Small intestine (tissue), 7 donors: Measurements from ENCODE around the gene ZFR2. TPM values are rescaled to one million over a fixed set of nuclear protein-coding genes. Genes with fewer than 3 reads are reported as not detected.
"Not testable (repeated sequence)": the region's sequence is repeated elsewhere in the genome, so short reads cannot be mapped to it uniquely, and the experiment has no call there.

ENCODE experiments used
- DNase-seq, 2 donors: peaks; one replicate each; pipeline versions ENCODE4 v3.0.0 to v3.0.0-alpha.2; 2013
- FAIRE-seq: peaks from 2 replicates; lab custom pipeline; 2012; peaks lifted over from hg19 to GRCh38; lab: Jason Lieb, UNC
- H3K27ac ChIP-seq, 3 donors: one replicate each; pipeline ENCODE4 v1.5.1; 2013; ENCODE audit warnings: low read length in 2 of 3, mild to moderate bottlenecking in 2 of 3, control low read depth in 1 of 3, inconsistent platforms in 1 of 3, low read depth in 1 of 3, moderate library complexity in 1 of 3
- H3K27me3 ChIP-seq, 3 donors: one replicate each; pipeline ENCODE4 v1.6.1; 2013; ENCODE audit warnings: low read length in 3 of 3, inconsistent platforms in 1 of 3; ENCODE audit not compliant: control insufficient read depth in 3 of 3, insufficient read depth in 3 of 3
- H3K36me3 ChIP-seq, 3 donors: one replicate each; pipeline ENCODE4 v1.6.1; 2013; ENCODE audit warnings: low read length in 3 of 3, inconsistent platforms in 1 of 3, low read depth in 1 of 3, mild to moderate bottlenecking in 1 of 3, moderate library complexity in 1 of 3; ENCODE audit not compliant: control insufficient read depth in 3 of 3, insufficient read depth in 2 of 3
- H3K4me1 ChIP-seq, 3 donors: one replicate each; pipeline ENCODE4 v1.6.1; 2013; ENCODE audit warnings: low read length in 2 of 3, inconsistent platforms in 1 of 3, low read depth in 1 of 3, mild to moderate bottlenecking in 1 of 3, moderate library complexity in 1 of 3; ENCODE audit not compliant: control insufficient read depth in 3 of 3, insufficient read depth in 2 of 3
- H3K4me3 ChIP-seq, 3 donors: one replicate each; pipeline ENCODE4 v1.5.1; 2013; ENCODE audit warnings: low read length in 3 of 3, control low read depth in 1 of 3, inconsistent platforms in 1 of 3, low read depth in 1 of 3, mild to moderate bottlenecking in 1 of 3, moderate library complexity in 1 of 3
- H3K9me3 ChIP-seq, 2 donors: one replicate each; pipeline ENCODE4 v1.6.1; 2013; ENCODE audit warnings: low read depth in 1 of 2, low read length in 1 of 2; ENCODE audit not compliant: control insufficient read depth in 2 of 2, insufficient read depth in 1 of 2
- WGBS, 3 donors: extraction: QIAGEN DNeasy Blood & Tissue Kit; methylation state at CpG; one replicate each; pipeline ENCODE4 v1.1.7; 2013; 5-methylcytosine and 5-hydroxymethylcytosine counted together
- polyA plus RNA-seq, 4 donors: library from polyadenylated mRNA; stranded (reverse) in 3 of 4; unstranded in 1 of 4; fragments of 200-250 nt in 3 of 4; fragments of 120-200 nt in 1 of 4; gene quantifications; one replicate each; pipeline versions ENCODE4 v1.2.1 to v1.2.3, GENCODE V29; 2013
- donor health status: healthy with polysubstance abuse.
- donor health status: control.
- donor health status: control.
- donor health status: Bipolar disorder and iron deficiency.
- donor health status: healthy.

ZFR2 gene
- polyA plus RNA-seq, 4 donors, result 0.43 to 0.75 TPM; not detected in 2

DNA sequence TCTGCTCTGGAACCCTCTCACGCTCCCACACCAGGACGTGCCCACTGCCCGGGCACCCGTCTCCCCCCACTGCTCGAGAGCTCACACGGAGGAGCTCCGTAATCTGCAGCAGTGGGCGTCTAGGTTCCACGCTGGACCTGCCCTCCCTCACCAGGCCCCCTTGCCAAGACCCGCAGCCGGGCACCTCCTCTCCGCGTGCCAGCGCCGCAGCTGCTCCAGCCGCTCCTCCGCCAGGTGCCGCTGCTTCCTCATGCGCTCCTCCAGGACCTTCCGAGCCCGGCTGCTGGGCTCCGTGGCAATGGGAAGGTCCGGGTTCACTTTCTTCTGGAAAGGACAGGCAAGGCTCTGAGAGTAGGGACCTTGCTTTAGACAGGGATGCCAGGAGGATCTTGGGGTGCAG is 47.7 kb downstream of the ZFR2 start:
- H3K27me3 ChIP-seq, result peaks cover 0 to 2% (median 0%) of the 10 kb centered on the region in 3 donors
- DNase-seq (no peak), FAIRE-seq (no peak)
- WGBS, 3 donors, result 86 to 90% (median 88%) methylated on average over 23 of the region's 23 CpGs
- H3K9me3 ChIP-seq, result no peaks in the 10 kb centered on the region
- H3K4me3 ChIP-seq, result no peak overlapping the region
- no peaks in the 10 kb centered on the region for H3K4me1 ChIP-seq
- H3K36me3 ChIP-seq, result no peaks in the 10 kb centered on the region
- no peak overlapping the region for H3K27ac ChIP-seq

DNA sequence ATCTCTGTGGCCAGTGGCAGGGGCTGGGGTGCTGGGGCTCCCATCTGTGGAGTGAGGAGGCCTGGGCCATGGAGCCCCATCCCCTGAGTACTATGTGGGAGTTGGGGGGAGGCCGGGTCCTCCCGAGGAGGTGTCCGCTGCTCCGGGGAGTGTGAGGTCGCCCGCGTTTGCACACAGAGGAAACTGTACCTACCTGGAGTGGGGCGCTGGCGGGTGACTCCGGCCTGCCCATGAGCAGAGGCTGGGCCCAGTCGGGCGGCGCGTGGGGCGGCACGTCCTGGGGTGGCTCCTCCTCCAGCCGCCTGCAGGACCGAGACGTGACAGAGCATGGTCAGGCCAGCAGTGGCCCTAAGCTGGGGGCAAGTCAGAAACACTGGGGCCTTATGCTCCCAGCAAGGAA is 48.8 kb downstream of the ZFR2 start:
- H3K9me3 ChIP-seq, result no peaks in the 10 kb centered on the region
- H3K4me3 ChIP-seq, result no peak overlapping the region
- no peaks in the 10 kb centered on the region for H3K4me1 ChIP-seq
- no peaks in the 10 kb centered on the region for H3K36me3 ChIP-seq
- peaks cover 0 to 2% (median 0%) of the 10 kb centered on the region in 3 donors for H3K27me3 ChIP-seq
- WGBS, 3 donors, result 86 to 93% (median 91%) methylated on average over 18 to 19 of the region's 19 CpGs
- H3K27ac ChIP-seq, result no peak overlapping the region
- DNase-seq (no peak), FAIRE-seq (no peak)

DNA sequence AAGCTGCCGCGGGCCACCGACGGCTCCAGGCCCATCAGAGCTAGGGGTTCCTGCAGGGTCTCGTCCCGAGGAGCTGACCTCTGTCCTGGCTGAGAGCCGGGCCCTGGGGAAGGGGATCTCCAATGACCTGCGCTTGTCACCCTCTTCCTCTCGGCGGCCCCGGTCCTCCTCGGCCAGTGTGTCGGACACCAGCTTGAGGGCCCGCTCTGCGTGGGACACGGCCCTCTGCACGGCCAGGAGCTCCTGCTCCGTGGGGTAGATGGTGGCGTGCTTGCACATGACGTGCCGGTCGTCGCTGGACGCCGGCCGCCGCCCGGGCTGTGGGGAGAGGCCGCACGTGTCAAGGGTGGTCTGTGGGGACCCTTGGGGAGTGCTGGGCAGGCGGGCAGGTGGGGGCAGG is 49.9 kb downstream of the ZFR2 start:
- Histone ChIP-seq H3K27me3 (peaks cover 0 to 2% (median 0%) of the 10 kb centered on the region in 3 donors), H3K4me1 (no peaks in the 10 kb centered on the region), H3K36me3 (no peaks in the 10 kb centered on the region), H3K4me3 (no peak overlapping the region), H3K27ac (no peak overlapping the region), H3K9me3 (no peaks in the 10 kb centered on the region)
- DNase-seq (no peak), FAIRE-seq (no peak)
- 77 to 80% (median 78%) methylated on average over 28 to 31 of the region's 31 CpGs for WGBS, 3 donors

DNA sequence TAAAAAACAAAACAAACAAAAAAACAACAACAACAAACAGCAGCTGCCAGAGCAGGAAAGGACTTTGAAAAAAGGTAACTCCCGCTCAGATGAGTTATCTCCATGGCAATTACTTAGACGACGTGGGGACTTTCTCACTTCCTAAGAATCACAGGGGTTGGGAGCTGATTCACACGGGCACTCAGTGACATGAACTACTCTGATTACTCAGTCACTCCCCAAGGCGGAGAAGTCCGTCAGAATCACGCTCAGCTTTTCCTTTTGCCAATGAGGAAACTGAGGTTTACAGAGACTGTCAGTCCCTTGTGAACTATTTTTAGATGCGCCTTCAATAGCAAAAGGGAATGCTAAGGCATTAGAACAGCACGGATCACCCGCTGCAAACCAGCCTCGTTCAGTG is 50.4 kb downstream of the ZFR2 start:
- Histone ChIP-seq H3K4me1 (no peaks in the 10 kb centered on the region), H3K4me3 (no peak overlapping the region), H3K27me3 (no peaks in the 10 kb centered on the region), H3K36me3 (no peaks in the 10 kb centered on the region), H3K27ac (no peak overlapping the region), H3K9me3 (no peaks in the 10 kb centered on the region)
- 24 to 28% (median 25%) methylated on average over 11 of the region's 11 CpGs for WGBS, 3 donors
- no peak for FAIRE-seq
- no peak for DNase-seq

DNA sequence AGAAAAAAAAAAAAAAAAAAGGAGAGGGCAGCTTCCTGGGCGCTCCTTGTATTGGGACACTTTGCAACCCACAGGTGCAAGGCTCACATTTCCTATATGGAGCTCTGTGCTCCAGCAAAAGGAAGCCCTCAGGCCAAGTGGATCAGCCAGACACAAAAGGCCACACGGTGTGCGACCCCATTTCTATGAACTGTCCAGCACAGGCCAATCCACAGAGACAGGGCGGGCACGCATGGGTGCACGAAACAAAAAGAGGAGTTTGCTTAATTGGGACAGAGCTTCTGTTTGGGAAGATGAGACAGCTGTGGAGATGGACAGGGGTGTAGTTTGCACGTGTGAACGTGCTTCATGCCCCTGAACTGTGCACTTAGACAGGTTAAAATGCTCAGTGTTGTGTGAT is 51.1 kb downstream of the ZFR2 start:
- H3K4me3 ChIP-seq, result no peak overlapping the region
- H3K9me3 ChIP-seq, result no peaks in the 10 kb centered on the region
- no peak overlapping the region for H3K27ac ChIP-seq
- no peaks in the 10 kb centered on the region for H3K4me1 ChIP-seq
- H3K27me3 ChIP-seq, result no peaks in the 10 kb centered on the region
- H3K36me3 ChIP-seq, result no peaks in the 10 kb centered on the region
- FAIRE-seq (no peak), DNase-seq (no peak)
- WGBS, 3 donors, result 70 to 84% (median 78%) methylated on average over 8 of the region's 8 CpGs

DNA sequence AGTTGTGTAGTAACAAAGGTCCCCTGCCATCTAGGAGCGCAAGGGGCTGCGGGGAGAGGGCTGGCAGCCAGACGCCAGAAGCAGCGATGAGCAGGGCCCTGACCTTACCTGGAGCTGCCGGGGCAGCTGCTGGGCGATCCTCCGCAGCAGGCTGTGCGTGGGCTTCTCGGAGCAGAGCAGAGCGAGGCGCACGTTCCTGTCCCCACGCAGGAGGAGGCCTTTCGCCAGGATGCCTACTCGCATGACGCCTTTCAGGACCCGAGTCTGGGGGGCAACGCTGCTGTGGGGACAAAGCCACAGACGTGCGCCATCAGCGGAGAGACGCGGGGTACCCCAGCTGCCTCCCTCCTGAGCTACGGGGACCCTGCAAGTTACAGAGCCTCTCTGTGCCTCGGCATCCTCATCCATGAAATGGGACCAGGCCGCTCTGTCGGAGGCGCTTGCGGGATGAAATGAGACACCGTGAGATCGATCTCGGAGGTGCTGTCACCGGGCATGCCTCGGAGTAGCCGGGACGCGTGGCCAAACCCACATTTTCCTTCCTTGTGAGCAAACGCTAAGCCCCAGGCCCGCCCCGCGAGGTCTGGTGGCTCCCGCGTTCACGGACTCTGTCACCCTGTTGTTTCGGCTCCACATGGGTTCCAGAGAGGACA is 52.1 kb downstream of the ZFR2 start:
- Histone ChIP-seq H3K27me3 (no peaks in the 10 kb centered on the region), H3K9me3 (no peaks in the 10 kb centered on the region), H3K4me3 (no peak overlapping the region), H3K4me1 (no peaks in the 10 kb centered on the region), H3K36me3 (no peaks in the 10 kb centered on the region), H3K27ac (no peak overlapping the region)
- 92 to 93% (median 92%) methylated on average over 45 of the region's 45 CpGs for WGBS, 3 donors
- DNase-seq, result no peak
- no peak for FAIRE-seq

DNA sequence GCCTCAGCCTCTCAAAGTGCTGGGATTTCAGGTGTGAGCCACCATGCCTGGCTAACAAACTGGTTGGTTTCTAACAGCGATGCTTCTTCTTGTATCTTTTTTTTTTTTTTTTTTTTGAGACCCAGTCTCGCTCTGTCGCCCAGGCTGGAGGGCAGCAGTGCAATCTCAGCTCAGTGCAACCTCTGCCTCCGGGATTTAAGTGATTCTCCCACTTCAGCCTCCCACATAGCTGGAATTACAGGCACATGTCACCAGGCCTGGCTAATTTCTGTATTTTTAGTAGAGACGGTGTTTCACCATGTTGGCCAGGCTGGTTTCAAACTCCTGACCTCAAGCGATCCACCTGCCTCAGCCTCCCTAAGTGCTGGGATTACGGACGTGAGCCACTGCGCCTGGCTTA is 52.7 kb downstream of the ZFR2 start:
- FAIRE-seq, H3K4me3 ChIP-seq, H3K27ac ChIP-seq, DNase-seq, H3K27me3 ChIP-seq, H3K4me1 ChIP-seq, H3K9me3 ChIP-seq, H3K36me3 ChIP-seq: not testable (repeated sequence)
- 93 to 95% (median 94%) methylated on average over 9 of the region's 9 CpGs for WGBS, 3 donors

DNA sequence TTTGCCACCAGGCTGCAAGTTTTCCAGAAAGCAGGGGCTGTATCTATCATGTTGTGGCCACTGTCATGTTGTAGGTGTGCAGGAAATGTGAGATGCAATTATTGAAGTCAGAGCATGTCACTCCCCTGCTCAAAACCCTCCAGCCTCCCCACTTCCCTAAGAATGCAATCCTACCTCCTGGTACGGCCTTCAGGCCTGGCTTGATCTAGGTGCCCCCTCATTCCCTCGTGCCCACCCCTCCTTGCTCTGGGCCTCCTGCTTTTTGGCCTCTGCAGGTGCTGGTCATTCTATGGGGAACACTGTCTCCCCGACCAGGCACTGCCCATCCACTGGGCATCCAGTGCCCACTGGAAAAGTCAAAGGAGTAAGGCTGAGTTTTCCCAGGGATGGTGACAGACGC is 54.2 kb downstream of the ZFR2 start:
- no peak for DNase-seq
- Histone ChIP-seq H3K36me3 (no peaks in the 10 kb centered on the region), H3K27ac (no peak overlapping the region), H3K4me3 (no peak overlapping the region), H3K27me3 (no peaks in the 10 kb centered on the region), H3K4me1 (no peaks in the 10 kb centered on the region), H3K9me3 (no peaks in the 10 kb centered on the region)
- no peak for FAIRE-seq
- WGBS, 3 donors, result 82 to 88% (median 84%) methylated on average over 4 of the region's 4 CpGs
